Hematopoietic multipotent progenitor cell treated with erythropoietin and hydrocortisone succinate and interleukin-3 and kit ligand, for 8 days (in vitro differentiated cells): ENCODE measurements around the gene NELFB.

Experiments used
- DNase-seq: peaks from one replicate; pipeline ENCODE4 v3.0.0-alpha.2; 2015

NELFB gene

GRCh38 chr9:137272241-137273094, 17.3 kb downstream of the NELFB start:
- no peak for DNase-seq

GRCh38 chr9:137273095-137273490, 18.0 kb downstream of the NELFB start:
- DNase-seq: no peak

- peak; percentile 53 for DNase-seq
These were observed 18.6 kb downstream of the NELFB start for GRCh38 chr9:137273611-137274320.

GRCh38 chr9:137275203-137275587, 20.1 kb downstream of the NELFB start:
- DNase-seq: no peak

- no peak for DNase-seq
These were observed 20.7 kb downstream of the NELFB start for GRCh38 chr9:137275588-137276472.

- DNase-seq: peak; percentile 82
These were observed 21.6 kb downstream of the NELFB start for GRCh38 chr9:137276473-137277328.

- DNase-seq: peak; percentile 79
These were observed 22.4 kb downstream of the NELFB start, which contains the start of gene TOR4A for GRCh38 chr9:137277329-137278041. Gene TOR4A (plus strand): TSS chr9:137277726. CDS start chr9:137278690, 964 bp downstream.

- peak; percentile 44 for DNase-seq
These were observed 23.1 kb downstream of the NELFB start for GRCh38 chr9:137278061-137278701.

GRCh38 chr9:137278721-137279711, 23.9 kb downstream of the NELFB start:
- no peak for DNase-seq

- no peak for DNase-seq
These were observed 24.8 kb downstream of the NELFB start for GRCh38 chr9:137279741-137280473.

- DNase-seq: no peak
These were observed 25.6 kb downstream of the NELFB start for GRCh38 chr9:137280474-137281344.

- no peak for DNase-seq
These were observed 26.4 kb downstream of the NELFB start for GRCh38 chr9:137281345-137282116.

GRCh38 chr9:137286975-137287383, 31.9 kb downstream of the NELFB start:
- peak; percentile 65 for DNase-seq

GRCh38 chr9:137293094-137293481, 38.0 kb downstream of the NELFB start:
- no peak for DNase-seq

- no peak for DNase-seq
These were observed 38.5 kb downstream of the NELFB start for GRCh38 chr9:137293482-137294090.

- DNase-seq: peak; percentile 81
These were observed 39.1 kb downstream of the NELFB start for GRCh38 chr9:137294091-137294680.
